K562 treated with DMSO at 1 percent for 24 hours (cell line): ENCODE data around the gene PUSL1. TPM values are rescaled to one million over a fixed set of nuclear protein-coding genes. Genes with fewer than 3 reads are reported as not detected.

Source experiments
- total RNA-seq: library from RNA; unstranded; fragments of 300-600 nt; gene quantifications from 2 replicates; pipeline ENCODE4 v1.2.3, GENCODE V29; 2022; ENCODE audit warnings: low read depth; ENCODE audit not compliant: insufficient read depth

The PUSL1 gene, protein sequence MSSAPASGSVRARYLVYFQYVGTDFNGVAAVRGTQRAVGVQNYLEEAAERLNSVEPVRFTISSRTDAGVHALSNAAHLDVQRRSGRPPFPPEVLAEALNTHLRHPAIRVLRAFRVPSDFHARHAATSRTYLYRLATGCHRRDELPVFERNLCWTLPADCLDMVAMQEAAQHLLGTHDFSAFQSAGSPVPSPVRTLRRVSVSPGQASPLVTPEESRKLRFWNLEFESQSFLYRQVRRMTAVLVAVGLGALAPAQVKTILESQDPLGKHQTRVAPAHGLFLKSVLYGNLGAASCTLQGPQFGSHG
- 69.9 and 85.1 TPM in 2 replicates for total RNA-seq

DNA sequence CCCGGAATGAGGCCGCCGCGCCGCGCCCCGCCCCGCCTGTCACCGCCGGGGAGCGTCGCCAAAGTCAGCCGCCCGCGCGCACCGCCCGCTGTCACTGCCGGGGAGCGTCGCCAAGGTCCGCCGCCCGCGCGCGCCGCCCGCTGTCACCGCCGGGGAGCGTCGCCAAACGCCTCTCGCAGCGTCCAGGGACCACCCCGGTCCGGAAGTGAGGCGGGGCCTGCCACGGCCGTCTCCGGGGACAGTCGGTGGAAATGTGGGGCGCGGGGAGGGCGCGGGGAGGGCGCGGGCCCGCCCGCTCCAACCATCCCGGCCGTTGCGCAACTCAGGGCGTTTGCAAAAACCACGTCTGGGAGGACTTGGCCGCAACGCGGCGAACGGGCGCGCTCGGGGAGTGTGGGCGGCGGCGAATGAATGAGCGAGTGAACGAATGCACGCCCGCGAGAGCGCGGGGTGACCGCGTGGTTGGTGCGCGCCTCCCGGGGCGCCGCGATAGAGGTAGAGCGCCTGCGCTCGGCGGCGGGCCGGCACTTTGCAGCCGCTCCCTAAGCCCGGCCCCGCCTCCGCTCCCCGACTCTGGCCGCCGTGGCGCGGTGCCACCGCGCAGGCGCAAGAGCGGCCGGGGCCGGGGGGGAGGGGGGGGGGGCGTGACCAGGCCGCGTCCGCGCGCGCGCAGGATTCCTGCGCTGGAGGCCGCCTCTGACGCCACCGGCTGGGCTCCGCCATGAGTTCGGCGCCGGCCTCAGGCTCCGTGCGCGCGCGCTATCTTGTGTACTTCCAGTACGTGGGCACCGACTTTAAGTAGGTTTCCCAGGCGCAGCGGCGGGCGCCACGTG lies at the start of gene PUSL1, which contains the start of gene ACAP3:
PUSL1 (plus strand) TSS at position 675 of the 833 bp plus-strand sequence; CDS start at position 722, 47 bp downstream.
ACAP3 (minus strand) TSS at position 8 of the 833 bp plus-strand sequence. CDS start 115 bp downstream, outside the sequence.

GRCh38 chr1:1273512-1274298 lies 34.7 kb upstream of the PUSL1 start, which contains the start of gene UBE2J2:
TSS of gene UBE2J2 (minus strand) at chr1:1273854. CDS start at chr1:1267992, 5,862 bp downstream.

GRCh38 chr1:1324524-1325287 lies 16.3 kb downstream of the PUSL1 start, which contains the start of the genes CPTP and INTS11:
TSS of gene CPTP (plus strand) at chr1:1324802. CDS start at chr1:1326911, 2,109 bp downstream.
TSS of gene INTS11 (minus strand) at chr1:1324660. CDS start at chr1:1324608, 52 bp downstream.

DNA sequence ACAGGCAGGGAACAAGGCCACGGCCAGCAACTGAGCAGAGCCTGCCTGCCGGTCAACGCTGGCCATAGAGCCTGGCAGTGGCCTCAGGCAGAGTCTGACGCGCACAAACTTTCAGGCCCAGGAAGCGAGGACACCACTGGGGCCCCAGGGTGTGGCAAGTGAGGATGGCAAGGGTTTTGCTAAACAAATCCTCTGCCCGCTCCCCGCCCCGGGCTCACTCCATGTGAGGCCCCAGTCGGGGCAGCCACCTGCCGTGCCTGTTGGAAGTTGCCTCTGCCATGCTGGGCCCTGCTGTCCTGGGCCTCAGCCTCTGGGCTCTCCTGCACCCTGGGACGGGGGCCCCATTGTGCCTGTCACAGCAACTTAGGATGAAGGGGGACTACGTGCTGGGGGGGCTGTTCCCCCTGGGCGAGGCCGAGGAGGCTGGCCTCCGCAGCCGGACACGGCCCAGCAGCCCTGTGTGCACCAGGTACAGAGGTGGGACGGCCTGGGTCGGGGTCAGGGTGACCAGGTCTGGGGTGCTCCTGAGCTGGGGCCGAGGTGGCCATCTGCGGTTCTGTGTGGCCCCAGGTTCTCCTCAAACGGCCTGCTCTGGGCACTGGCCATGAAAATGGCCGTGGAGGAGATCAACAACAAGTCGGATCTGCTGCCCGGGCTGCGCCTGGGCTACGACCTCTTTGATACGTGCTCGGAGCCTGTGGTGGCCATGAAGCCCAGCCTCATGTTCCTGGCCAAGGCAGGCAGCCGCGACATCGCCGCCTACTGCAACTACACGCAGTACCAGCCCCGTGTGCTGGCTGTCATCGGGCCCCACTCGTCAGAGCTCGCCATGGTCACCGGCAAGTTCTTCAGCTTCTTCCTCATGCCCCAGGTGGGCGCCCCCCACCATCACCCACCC lies 22.9 kb downstream of the PUSL1 start, which contains the start of gene TAS1R3:
TAS1R3 (plus strand) TSS at position 213 of the 898 bp plus-strand sequence; CDS start at position 279, 66 bp downstream.

GRCh38 chr1:1349256-1350012 lies 41.0 kb downstream of the PUSL1 start, which contains the start of gene DVL1:
TSS of gene DVL1 (minus strand) at chr1:1349418. CDS start at chr1:1349065, 353 bp downstream.

DNA sequence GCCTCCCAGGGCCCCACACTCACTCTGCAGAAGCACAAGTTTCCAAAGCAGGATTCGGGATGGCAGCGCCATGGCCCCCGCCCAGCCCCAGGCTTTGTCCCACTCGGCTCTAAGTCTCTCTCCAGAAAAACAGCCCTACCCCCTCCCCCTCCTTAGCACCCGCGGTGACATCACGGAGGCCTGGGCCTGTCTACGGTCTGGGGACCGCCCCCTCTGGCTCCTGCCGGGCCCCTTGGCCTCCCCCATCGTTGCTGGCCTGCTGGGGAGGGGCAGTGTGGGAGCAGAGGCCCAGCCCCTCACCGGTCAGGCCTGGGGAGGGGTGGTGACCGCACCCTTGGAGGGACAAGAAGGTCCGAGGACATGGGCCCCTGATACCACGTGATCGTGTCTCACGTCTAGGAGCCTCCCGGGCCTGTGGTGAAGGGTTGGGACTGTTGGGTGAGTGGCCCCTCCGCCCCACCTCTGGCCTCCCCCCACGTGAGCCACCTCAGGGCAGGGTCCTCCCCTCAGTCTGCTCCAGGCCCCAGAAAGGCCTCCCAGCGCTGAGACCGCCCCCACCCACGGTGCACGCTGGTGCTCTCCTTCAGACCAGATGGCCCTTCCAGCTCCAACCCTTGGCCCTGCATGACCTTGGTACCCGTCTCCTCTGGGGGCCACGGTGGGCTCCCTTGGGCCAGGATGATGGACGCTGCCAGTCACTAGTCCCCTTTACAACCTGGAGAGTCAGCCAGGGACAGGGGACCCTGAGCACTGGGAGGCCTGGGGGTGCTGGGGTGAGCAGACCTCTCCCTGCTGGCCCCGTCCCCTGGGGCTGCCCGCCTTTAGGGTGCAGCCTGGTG lies 50.3 kb downstream of the PUSL1 start, which contains the start of gene MXRA8:
MXRA8 (minus strand) TSS at position 123 of the 839 bp plus-strand sequence; CDS start at position 72, 51 bp downstream.

Other genes starting within 250 kb of the PUSL1 start
- gene RNF223, start 234.3 kb upstream of the PUSL1 start, total RNA-seq = not detected in 2 replicates
- 20.6 and 26.3 TPM in 2 replicates for gene C1orf159, start 192.5 kb upstream of the PUSL1 start, total RNA-seq
- gene TTLL10, start 134.7 kb upstream of the PUSL1 start, total RNA-seq = not detected in 2 replicates
- gene TNFRSF18, start 102.0 kb upstream of the PUSL1 start, total RNA-seq = not detected in 2 replicates
- 0.75 and 1.9 TPM in 2 replicates for gene TNFRSF4, start 94.4 kb upstream of the PUSL1 start, total RNA-seq
- gene SDF4, start 76.6 kb upstream of the PUSL1 start, total RNA-seq = 276 and 297 TPM in 2 replicates
- 17.9 and 21.2 TPM in 2 replicates for gene B3GALT6, start 76.4 kb upstream of the PUSL1 start, total RNA-seq
- 1.9 and 2.5 TPM in 2 replicates for gene C1QTNF12, start 61.9 kb upstream of the PUSL1 start, total RNA-seq
- gene UBE2J2, start 34.7 kb upstream of the PUSL1 start, total RNA-seq = 114 and 118 TPM in 2 replicates
- gene SCNN1D, start 28.2 kb upstream of the PUSL1 start, total RNA-seq = 3.8 TPM in 2 replicates
- 52.1 and 55.0 TPM in 2 replicates for gene ACAP3, start 667 bp upstream of the PUSL1 start, total RNA-seq
- 216 and 263 TPM in 2 replicates for gene INTS11, start 16.1 kb downstream of the PUSL1 start, total RNA-seq
- 45.4 and 53.2 TPM in 2 replicates for gene CPTP, start 16.2 kb downstream of the PUSL1 start, total RNA-seq
- 0.57 and 0.95 TPM in 2 replicates for gene TAS1R3, start 22.7 kb downstream of the PUSL1 start, total RNA-seq
- 103 and 116 TPM in 2 replicates for gene DVL1, start 40.8 kb downstream of the PUSL1 start, total RNA-seq
- gene MXRA8, start 50.0 kb downstream of the PUSL1 start, total RNA-seq = 13.8 and 17.2 TPM in 2 replicates
- gene AURKAIP1, start 66.6 kb downstream of the PUSL1 start, total RNA-seq = 342 and 344 TPM in 2 replicates
- 98.9 and 121 TPM in 2 replicates for gene CCNL2, start 90.7 kb downstream of the PUSL1 start, total RNA-seq
- gene MRPL20, start 98.7 kb downstream of the PUSL1 start, total RNA-seq = 141 and 157 TPM in 2 replicates
- gene ANKRD65, start 112.7 kb downstream of the PUSL1 start, total RNA-seq = not detected in 2 replicates
- gene VWA1, start 127.1 kb downstream of the PUSL1 start, total RNA-seq = 22.4 and 26.0 TPM in 2 replicates
- 0.24 TPM in 1 of 2 replicates, not detected in the other for gene ATAD3C, start 141.1 kb downstream of the PUSL1 start, total RNA-seq
- 24.3 and 26.9 TPM in 2 replicates for gene ATAD3B, start 163.2 kb downstream of the PUSL1 start, total RNA-seq
- gene ATAD3A, start 203.6 kb downstream of the PUSL1 start, total RNA-seq = 93.9 and 102 TPM in 2 replicates
- gene TMEM240, start 232.0 kb downstream of the PUSL1 start, total RNA-seq = 2.1 and 3.4 TPM in 2 replicates